Left colon (tissue), 2 donors: ENCODE data around the gene PCLO. TPM values are rescaled to one million over a fixed set of nuclear protein-coding genes. Genes with fewer than 3 reads are reported as not detected.

Experiments used
- ATAC-seq: fragments of 200-7000 bp; cut with Tn5 transposase; one replicate; pipeline ENCODE4 v1.9.1; 2020; ENCODE audit warnings: mild to moderate bottlenecking, moderate library complexity
- DNase-seq, 2 donors: peaks; one replicate each; pipeline ENCODE4 v3.0.0-alpha.2; 2020
- intact Hi-C, 2 donors: fragments of 100-400 bp; cut with DNase I in 1 of 2; cut with micrococcal nuclease in 1 of 2; formaldehyde crosslinking; loops; one replicate each; pipeline versions ENCODE4 v1.11.2 to v1.14.0; 2022; cut with DNase I, micrococcal nuclease
- total RNA-seq, 2 donors: library from RNA; stranded (reverse); fragmentation: NEBNext Ultra II Directional; extraction: Animal tissue kit (Norgen Biotek cat#: 25700); gene quantifications; one replicate each; pipeline ENCODE4 v1.2.1, GENCODE V29; 2021
- donor health status: DM: no; HTN: no; CAD: no.
- donor health status: DM: yes; HTN: yes; CAD: no.

The PCLO gene
- total RNA-seq, 2 donors from 2014 or later, result 7.2 to 9.2 TPM

DNA sequence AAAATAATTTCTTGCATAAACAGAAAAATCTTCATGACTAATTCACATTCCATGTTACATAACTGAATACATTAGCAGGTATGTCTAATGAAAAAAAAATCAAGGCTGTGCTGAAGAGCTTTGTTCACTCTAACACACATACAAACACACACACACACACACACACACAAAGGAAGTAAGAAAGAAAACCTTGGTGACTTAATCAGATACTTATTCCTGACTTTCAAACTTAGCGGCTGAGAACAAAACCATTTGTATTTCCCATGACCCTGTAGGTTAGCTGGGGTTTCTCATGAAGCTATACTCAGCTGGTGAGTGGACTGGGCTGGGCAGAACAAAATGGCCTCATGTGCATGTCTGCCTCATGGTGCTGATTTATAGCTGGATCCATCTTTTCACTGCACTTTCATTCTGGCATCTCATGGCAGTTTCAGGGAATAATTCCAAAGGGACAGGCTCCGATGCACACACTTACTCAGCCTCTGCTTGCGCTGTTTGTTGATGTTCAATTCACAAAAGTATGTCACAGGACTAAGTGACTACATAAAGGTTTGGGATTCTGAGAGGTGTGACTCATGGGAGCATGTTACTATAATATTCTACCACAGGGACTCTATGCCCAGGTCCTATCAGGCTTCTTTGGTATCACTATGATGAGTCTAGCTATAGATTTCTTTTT, 161.2 kb downstream of the PCLO start:
- no peak for DNase-seq
- intact Hi-C loops, result no loop called here
- ATAC-seq, result no peak

DNA sequence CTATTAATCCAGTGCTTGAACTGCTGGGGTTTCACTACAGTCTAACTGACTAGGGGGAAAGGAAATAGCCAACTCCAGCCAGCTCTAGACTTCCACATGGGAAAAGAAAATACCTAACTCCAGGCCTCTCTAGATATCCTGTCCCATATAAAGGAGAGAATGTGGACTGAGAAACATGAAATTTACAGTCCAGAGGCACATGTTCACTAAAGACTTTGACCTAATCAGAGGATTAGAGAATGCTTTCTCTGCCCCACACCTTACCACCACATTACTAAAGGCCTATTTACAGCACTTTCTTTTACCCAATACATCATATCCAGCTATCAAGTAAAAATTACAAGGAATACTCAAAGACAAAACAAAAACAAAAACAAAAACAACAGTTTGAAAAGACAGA, 164.2 kb downstream of the PCLO start:
- no peak for ATAC-seq
- intact Hi-C loops, result no loop called here
- DNase-seq, result no peak

DNA sequence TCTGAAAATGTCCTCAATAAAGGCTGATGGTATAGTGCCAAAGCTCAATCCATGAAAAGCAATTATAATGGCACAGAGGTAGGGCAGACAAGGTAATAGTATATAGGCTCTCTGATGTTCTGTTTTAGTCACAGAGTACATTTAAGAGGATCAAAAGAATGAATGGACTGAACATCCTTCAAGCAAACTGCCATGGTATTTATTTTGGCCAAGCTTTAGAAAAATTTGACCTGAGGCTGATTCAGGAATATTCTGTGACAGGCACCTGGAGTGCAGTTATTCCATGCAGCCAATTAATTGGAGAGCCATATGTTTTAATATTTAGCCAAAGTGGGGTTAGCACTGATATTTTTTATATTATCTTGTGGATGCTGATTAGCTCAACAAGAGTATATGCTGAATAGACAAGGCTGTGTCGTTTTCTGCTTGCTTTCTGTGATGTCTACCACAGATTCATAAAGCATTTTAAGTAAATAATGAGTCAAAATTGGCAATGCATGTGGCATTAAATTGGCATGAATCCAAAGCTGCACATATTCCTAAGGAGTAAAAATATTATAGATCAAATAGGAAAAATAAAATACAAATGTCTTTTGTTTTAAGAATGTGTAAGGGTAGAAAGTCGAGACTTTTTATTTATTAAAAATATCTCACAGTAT, 177.4 kb downstream of the PCLO start:
- intact Hi-C loops, result no loop called here
- no peak for ATAC-seq

DNA sequence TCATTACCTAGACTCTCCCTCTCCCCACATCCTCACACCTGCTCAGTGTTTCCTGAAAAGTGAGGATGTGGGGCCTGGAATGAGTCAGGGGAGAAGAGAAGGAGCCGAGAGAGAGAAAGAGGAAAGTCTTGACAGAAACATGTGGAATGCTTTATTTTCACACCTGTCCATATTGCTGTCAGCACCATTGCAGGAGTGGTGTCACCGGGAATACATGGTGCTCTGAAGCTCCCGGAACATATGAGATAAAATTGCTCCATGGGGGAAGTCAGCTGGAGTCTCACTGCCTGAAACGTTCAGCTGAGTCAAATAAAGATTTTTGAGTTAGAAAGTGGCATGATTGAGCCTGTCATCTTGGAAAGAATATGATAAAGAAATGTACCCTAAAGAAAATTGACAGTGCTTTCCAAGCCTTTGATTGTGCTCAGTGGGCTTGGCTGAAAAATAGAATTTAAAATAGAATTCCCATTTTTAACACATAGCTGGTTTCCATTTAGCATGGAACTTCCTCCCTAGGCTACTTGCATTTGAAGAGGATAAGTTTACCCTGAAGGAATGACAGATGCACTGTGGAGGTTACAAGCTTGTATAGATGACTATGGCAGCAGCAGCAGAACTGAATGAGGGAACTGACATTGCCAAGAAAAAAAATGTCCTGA, 182.4 kb downstream of the PCLO start:
- intact Hi-C loops, result no loop called here
- ATAC-seq (no peak), DNase-seq (no peak)

More for the DNA sequence above, 177.4 kb downstream of the PCLO start:
- no peak for DNase-seq

DNA sequence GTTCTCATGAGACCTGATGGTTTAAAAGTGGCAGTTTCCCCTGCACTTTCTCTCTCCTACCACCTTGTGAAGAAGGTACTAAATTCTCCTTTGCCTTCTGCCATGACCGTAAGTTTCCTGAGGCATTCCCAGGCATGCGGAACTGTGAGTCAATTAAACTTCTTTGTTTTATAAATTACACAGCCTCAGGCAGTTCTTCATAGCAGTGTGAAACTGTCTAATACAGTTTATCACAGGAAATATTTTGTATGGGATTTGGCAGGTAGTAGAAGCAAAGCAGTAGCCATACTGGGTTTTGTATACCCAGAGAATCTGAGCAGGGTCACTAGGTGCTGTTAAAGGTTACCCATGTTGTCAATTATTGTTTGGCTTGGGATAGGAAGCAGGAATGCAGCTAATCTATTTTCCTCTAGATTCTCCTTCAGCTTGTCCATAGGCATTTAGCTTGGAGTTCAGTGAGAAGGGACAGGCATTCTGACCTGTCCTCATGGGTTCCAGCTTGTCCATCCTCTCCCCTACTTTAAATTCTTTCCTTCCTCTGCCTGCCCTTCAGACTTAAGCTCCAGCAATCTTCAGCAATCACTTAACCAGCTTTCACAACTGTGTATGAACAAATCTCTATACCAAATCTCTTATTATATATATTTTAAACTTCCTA, 186.7 kb downstream of the PCLO start:
- ATAC-seq (no peak), DNase-seq (no peak)
- intact Hi-C loops, result no loop called here

- intact Hi-C loops, result no loop called here
- ATAC-seq (no peak), DNase-seq (no peak)
Measured at GRCh38 chr7:82972135-82972534, 190.5 kb downstream of the PCLO start.

GRCh38 chr7:82965088-82966036, 197.3 kb downstream of the PCLO start:
- ATAC-seq (peak; percentile 89), DNase-seq (no peak)
- intact Hi-C loops, result no loop called here

DNA sequence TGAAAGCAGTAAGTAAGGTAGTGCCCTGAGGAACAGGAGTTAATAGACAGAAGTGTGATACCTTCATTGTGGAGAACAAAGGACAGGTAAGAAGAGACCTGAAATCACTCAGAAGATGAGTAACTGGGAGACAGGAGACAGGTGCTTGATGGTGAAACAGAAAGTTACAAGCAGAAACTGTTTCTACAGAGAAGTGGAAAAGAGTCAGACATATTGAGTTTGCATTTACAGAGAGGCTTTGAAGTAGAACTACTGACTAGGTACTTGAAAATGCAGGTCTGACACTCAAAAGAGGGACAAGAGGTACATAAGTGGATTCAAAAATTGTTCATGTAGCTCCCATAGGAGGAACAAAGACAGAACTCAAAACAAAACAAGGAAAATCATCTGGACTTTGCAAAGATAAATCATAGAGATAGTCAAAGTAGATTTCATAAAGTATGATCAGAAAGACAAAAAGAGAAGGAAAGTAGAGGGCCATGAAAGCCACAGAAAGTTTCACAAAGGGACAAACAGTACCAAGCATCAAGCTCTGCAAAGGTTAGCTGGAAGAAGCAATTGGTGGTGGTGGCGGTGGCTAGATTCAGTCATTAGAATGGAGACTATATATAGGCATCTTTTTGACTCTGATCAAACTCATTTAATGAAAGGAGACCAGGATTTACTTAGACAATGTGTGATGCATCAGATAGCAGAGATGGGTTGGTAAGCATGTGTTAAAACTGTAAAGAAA, 198.4 kb downstream of the PCLO start:
- ATAC-seq, result no peak

GRCh38 chr7:82961240-82961639, 201.4 kb downstream of the PCLO start:
- ATAC-seq (no peak), DNase-seq (no peak)
- intact Hi-C loops, result no loop called here

More for the DNA sequence above, 198.4 kb downstream of the PCLO start:
- no peak for DNase-seq
- intact Hi-C loops, result no loop called here

GRCh38 chr7:82959528-82959927, 203.2 kb downstream of the PCLO start:
- DNase-seq (no peak), ATAC-seq (no peak)
- intact Hi-C loops, result no loop called here

- ATAC-seq (no peak), DNase-seq (no peak)
- intact Hi-C loops, result no loop called here
Measured at GRCh38 chr7:82957521-82957920, 205.2 kb downstream of the PCLO start.

- no peak for DNase-seq
- intact Hi-C loops, result no loop called here
- peak; percentile 70 for ATAC-seq
Measured at GRCh38 chr7:82953324-82954027, 209.2 kb downstream of the PCLO start.

DNA sequence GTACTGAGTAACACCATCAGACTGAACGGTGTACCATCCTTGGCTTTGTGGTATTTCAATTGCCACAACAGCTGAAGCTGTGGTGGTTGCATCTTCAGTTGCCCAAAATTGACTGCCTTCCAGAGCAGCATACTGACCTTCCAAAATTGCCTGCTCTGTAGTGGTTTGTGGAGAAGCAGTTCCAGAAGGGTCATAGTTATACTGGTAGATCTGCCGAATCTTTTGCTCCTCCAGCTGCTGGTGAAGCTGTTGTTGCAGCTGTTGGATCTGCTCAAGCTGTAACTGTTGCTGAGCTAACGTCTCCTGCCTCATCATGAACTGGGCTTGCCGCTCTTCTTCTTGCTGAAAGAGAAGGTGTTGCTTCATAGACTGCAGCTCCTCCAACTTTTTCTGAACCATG, 212.2 kb downstream of the PCLO start:
- DNase-seq (no peak), ATAC-seq (no peak)
- intact Hi-C loops, result no loop called here

DNA sequence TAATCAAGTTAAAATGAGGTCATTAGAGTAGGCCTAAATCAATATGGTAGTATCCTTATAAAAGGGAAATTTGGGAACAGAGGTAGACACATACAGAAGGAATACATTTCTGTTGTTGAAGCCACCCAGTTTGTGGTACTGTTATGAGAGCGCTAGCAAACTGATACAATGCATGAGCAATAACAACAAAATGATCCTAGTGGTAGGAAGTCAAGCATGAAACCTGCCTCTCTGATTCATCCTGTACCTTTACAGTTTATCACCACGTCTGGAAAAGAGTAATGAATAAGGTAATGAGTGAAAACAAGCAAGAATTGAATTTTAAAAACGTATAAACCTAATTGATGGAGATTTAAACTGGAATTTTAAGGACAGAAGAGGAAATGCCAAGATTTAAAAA, 217.2 kb downstream of the PCLO start:
- intact Hi-C loops, result no loop called here
- ATAC-seq (no peak), DNase-seq (no peak)

DNA sequence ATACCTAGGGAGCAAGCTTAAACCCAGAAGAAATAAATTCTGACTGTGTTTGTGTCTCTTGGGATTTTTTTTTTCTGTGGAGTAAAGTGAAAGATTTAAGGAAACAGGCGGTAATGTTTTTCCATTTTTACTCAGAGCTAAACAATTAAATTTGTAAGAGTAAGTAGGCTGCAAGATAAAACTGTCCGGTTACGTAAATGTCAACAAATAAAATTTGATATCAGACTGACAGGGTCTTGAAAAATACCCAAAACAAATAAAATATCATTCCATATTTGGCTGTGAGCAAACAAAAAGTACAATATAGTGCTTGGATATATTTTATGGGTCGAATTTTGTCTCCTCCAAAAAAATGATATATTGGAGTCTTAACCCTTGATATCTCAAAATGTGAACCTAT, 217.6 kb downstream of the PCLO start:
- ATAC-seq (no peak), DNase-seq (no peak)
- intact Hi-C loops, result no loop called here

DNA sequence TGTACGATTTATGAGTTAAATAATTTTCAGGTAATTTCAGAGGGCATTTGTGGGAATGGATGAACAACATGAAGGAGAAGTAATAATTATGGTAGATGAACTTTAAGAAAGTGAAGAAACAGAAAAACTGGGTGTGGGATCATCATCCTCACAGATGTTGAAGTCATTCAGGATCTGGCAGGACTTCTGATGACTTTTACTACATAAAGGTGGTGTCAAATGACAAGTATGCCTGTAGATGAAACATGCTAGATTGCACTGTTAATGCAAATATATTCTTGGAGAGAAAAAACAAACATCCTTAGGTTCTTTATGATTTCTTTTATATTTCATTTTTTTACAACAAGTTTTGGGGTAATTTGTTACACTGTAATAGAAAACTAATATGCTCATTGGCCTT, 230.2 kb downstream of the PCLO start:
- DNase-seq, result no peak
- ATAC-seq, result no peak
- intact Hi-C loops, result no loop called here

GRCh38 chr7:82926477-82926876, 236.2 kb downstream of the PCLO start:
- DNase-seq (no peak), ATAC-seq (no peak)
- intact Hi-C loops, result no loop called here

- ATAC-seq, result no peak
- intact Hi-C loops, result no loop called here
Measured at GRCh38 chr7:82925331-82925730, 237.4 kb downstream of the PCLO start.

More at GRCh38 chr7:82925331-82925730, 237.4 kb downstream of the PCLO start:
- DNase-seq, result no peak
